Measurements from ENCODE around the gene PSEN2.

- no peak for TF ChIP-seq CTCF (optimal IDR thresholded peaks at IDR 0.05 in 1 of 3, IDR thresholded peaks at IDR 0.05 in 1 of 3, conservative IDR thresholded peaks at IDR 0.05 in 1 of 3; ENCODE audit: extremely low read depth in 1 of 3, insufficient read depth in 2 of 3, low read length in 3 of 3)
- no peak for TF ChIP-seq EZH2 (IDR thresholded peaks at IDR 0.05; ENCODE audit: low read length)
Measured at GRCh38 chr1:226883630-226884029, 13.2 kb downstream of the PSEN2 start.
